Ectodermal cell (in vitro differentiated cells): ENCODE data around the gene CHAF1B.
"Not testable (repeated sequence)": the region's sequence is repeated elsewhere in the genome, so short reads cannot be mapped to it uniquely, and the experiment has no call there.

Experiments used
- H3K27ac ChIP-seq: 2 replicates; pipeline ENCODE4 v1.7.0; 2013; ENCODE audit warnings: mild to moderate bottlenecking, low read depth, low read length; ENCODE audit not compliant: insufficient read depth, poor library complexity, severe bottlenecking
- H3K27me3 ChIP-seq: 2 replicates; pipeline ENCODE4 v1.7.0; 2013; ENCODE audit warnings: mild to moderate bottlenecking, low read length; ENCODE audit not compliant: insufficient read depth, control insufficient read depth, poor library complexity, severe bottlenecking
- H3K36me3 ChIP-seq: one replicate; pipeline ENCODE4 v1.7.0; 2013; ENCODE audit warnings: low read length; ENCODE audit not compliant: control insufficient read depth, insufficient read depth
- H3K4me1 ChIP-seq: one replicate; pipeline ENCODE4 v1.7.0; 2013; ENCODE audit warnings: low read length; ENCODE audit not compliant: control insufficient read depth, insufficient read depth
- H3K4me3 ChIP-seq: 2 replicates; pipeline ENCODE4 v1.7.0; 2013; ENCODE audit warnings: low read depth, low read length, control low read depth; ENCODE audit not compliant: insufficient read depth
- H3K9me3 ChIP-seq: 2 replicates; pipeline ENCODE4 v1.7.0; 2013; ENCODE audit warnings: mild to moderate bottlenecking, low read length, moderate library complexity; ENCODE audit not compliant: control insufficient read depth
- WGBS, 2 experiments: methylation state at CpG; one replicate each; pipeline ENCODE4 v1.1.7; 2013; ENCODE audit warnings: missing lambda C conversion rate in 2 of 2; 5-methylcytosine and 5-hydroxymethylcytosine counted together

CHAF1B gene

DNA sequence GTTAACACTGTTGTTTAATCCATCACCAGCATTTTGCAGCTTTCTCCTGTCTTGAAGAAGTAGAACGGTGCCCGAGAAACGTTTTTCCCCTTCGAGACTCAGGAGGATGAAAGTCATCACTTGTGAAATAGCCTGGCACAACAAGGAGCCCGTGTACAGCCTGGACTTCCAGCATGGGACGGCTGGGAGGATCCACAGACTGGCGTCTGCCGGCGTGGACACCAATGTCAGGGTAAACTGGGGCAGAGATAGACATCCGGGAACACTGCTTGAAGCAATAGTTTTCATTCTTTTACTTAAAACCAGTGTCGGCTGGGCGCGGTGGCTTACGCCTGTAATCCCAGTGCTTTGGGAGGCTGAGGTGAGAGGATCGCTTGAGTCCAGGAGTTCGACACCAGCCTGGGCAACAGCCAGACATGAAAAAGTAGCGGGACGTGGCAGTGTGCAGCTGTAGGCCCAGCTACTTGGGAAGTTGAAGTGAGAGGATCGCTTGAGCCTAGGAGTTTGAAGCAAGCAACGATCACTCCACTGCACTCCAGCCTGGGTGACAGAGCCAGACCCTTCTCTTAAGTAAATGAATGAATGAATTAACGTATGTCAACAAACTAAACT, 945 bp downstream of the CHAF1B start:
- Histone ChIP-seq H3K36me3 (peaks cover 9% of the 10 kb centered on the region), H3K27me3 (peaks cover 3% of the 10 kb centered on the region), H3K27ac (no peak overlapping the region), H3K4me1 (no peaks in the 10 kb centered on the region), H3K9me3 (no peaks in the 10 kb centered on the region), H3K4me3 (peak overlapping the region; percentile 55)
- 84 to 85% methylated on average over 21 of the region's 21 CpGs for WGBS, 2 experiments

DNA sequence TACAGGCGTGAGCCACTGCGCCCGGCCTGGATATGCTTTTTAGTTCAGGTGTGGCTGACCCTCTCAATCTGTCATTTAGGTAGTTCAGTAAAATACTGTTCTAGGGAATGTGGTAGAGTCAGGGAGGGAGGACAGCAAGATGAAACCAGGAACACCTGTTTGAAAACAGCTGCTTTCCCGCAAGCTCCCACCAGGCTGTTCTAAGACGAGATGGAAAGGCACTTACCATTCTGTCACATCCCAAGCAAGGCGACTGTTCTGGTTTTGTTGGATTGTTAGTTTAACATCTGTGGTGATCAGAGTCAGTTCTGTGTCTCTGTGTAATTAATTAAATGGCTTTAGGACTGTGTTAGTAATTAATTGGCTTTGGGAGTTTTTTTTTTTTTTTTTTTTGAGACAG, 2.9 kb downstream of the CHAF1B start:
- Histone ChIP-seq H3K4me1 (no peaks in the 10 kb centered on the region), H3K27me3 (peaks cover 3% of the 10 kb centered on the region), H3K36me3 (peaks cover 14% of the 10 kb centered on the region), H3K4me3 (no peak overlapping the region), H3K27ac (no peak overlapping the region), H3K9me3 (no peaks in the 10 kb centered on the region)
- 88 to 95% methylated on average over 6 of the region's 6 CpGs for whole genome bisulfite sequencing, 2 experiments

DNA sequence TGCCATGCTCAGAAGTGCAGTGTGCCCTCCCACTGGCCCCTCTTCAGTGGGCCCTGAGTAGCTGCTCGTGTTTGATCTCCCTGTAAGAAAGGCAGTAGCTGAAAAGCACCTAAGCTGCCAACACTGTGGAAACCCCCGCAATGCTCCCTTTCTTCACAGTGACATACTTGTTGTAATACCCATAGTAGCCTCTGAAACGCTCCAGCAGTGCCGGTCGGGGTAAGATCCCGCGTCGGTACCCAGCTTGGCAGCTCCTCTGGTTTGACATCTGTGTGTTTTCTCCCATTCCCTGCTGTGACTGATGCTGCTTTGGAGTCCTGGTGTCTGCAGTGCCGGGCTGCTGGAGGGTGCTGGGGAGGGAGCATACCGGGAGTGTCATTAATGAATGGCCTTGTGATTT, 3.6 kb downstream of the CHAF1B start:
- Histone ChIP-seq H3K4me3 (no peak overlapping the region), H3K4me1 (no peaks in the 10 kb centered on the region), H3K36me3 (peaks cover 14% of the 10 kb centered on the region), H3K9me3 (no peaks in the 10 kb centered on the region), H3K27ac (no peak overlapping the region), H3K27me3 (peaks cover 3% of the 10 kb centered on the region)
- 49 to 52% methylated on average over 10 of the region's 10 CpGs for WGBS, 2 experiments

DNA sequence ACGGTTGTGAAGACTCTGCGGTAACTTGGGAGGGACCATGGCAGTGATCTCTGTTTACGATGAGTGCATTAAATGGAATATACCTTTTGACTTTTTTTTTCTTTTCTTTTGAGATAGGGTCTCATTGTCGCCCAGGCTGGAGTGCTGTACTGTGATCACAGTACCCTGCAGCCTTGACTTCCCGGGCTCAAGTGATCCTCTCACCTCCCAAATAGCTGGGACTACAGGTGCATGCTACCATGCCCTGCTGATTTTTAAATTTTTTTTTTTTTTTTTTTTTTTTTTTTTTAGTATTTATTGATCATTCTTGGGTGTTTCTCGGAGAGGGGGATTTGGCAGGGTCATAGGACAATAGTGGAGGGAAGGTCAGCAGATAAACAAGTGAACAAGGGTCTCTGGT, 6.5 kb downstream of the CHAF1B start:
- H3K9me3 ChIP-seq, H3K4me3 ChIP-seq, H3K27me3 ChIP-seq, H3K27ac ChIP-seq, H3K4me1 ChIP-seq: not testable (repeated sequence)
- 92 to 96% methylated on average over 6 of the region's 6 CpGs for WGBS, 2 experiments
- peaks cover 19% of the 10 kb centered on the region for H3K36me3 ChIP-seq

DNA sequence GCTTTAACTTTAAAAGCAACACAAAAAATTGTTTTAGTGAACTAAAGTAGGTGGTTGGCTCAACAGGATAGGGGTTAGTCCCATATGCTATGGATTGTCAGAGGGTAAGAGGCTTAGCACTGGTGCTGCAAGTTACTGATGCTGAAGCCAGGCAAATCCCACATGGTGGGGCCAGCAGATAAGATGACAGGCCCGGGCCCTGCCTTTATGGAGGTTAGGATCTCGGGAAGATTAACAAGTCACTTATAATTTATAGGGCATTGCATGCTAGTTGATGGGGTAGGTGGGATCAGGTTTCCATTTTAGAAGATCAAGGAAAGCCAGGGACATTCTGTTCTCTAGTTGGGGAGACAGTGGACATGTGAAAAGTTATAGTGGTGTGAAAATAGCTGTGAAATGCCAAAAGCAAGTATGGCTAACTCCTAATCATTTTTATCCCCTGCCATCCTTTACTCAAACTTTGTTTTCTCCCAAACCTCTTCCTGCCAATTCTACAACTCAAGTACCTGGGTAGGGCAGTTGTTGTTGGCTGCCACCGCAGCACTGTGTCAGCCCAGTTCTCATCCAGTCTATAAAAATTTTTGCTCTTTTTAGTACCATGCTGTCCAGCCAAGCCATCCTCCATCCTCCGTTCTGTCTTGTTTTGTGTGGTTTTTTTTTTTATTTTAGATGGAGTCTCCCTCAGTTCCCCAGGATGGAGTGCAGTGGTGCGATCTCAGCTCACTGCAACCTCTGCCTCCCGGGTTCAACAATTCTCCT, 10.3 kb downstream of the CHAF1B start:
- Histone ChIP-seq H3K27me3 (no peaks in the 10 kb centered on the region), H3K27ac (no peak overlapping the region), H3K4me3 (no peak overlapping the region), H3K9me3 (no peaks in the 10 kb centered on the region), H3K36me3 (peaks cover 14% of the 10 kb centered on the region), H3K4me1 (no peaks in the 10 kb centered on the region)
- 95 to 96% methylated on average over 6 of the region's 6 CpGs for WGBS, 2 experiments

DNA sequence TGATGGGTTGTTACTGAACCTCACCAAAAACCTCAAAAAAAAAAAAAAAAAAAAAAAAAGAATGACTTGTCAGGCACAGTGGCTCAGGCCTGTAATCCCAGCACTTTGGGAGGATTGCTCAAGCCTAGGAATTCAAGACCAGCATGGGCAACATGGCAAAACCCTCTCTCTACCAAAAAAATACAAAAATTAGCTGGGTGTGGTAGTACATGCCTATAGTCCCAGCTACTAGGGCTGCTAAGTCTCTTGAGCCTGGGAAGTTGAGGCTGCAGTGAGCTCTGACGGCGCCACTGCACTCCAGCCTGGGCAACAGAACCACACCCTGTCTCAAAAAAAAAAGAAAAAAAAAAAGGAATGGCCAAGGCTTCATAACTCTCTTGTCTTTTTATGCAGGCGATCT, 11.1 kb downstream of the CHAF1B start:
- Histone ChIP-seq H3K27me3 (no peaks in the 10 kb centered on the region), H3K27ac (no peak overlapping the region), H3K9me3 (no peaks in the 10 kb centered on the region), H3K4me3 (no peak overlapping the region), H3K4me1 (no peaks in the 10 kb centered on the region), H3K36me3 (peaks cover 8% of the 10 kb centered on the region)
- WGBS, 2 experiments, result 88 to 93% methylated on average over 3 of the region's 3 CpGs

DNA sequence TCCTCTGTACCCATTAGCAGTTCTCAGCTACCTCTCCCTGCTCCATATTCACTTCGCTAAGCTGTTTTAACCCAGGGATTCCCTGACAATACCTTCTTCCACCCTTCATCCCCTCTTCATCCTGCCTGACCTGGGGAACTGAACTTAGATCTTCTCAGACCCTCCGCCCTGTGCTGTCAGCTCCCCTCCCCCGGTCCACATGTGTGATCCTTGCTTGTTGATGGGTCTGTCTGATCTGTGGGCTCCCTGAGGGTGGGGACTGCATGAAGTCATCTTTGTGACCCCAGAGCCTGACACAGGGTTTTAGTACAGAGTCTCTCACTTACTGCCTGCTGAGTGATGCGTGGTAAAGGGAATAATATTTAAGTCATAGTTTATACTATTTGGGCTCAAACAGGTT, 11.8 kb downstream of the CHAF1B start:
- WGBS, 2 experiments, result 94 to 97% methylated on average over 4 of the region's 4 CpGs

DNA sequence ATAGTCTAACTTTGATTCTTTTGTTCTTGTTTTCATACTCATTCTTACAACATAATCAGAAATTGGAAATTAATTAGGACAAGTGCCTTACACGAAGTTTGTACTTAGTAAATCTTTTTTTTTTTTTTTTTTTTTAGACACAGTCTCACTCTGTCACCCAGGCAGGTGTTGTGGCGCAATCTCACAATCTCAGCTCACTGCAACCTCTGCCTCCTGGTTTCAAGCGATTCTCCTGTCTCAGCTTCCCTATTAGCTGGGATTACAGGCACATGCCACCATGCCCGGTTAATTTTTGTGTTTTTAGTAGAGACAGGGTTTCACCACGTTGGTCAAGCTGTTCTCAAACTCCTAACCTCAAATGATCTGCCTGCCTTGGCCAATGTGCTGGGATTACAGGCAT, 12.4 kb downstream of the CHAF1B start:
- H3K27ac ChIP-seq, result no peak overlapping the region
- no peaks in the 10 kb centered on the region for H3K9me3 ChIP-seq
- H3K4me3 ChIP-seq, result no peak overlapping the region
- no peaks in the 10 kb centered on the region for H3K27me3 ChIP-seq
- WGBS, 2 experiments, result 94 to 95% methylated on average over 5 of the region's 5 CpGs
- no peaks in the 10 kb centered on the region for H3K4me1 ChIP-seq
- H3K36me3 ChIP-seq, result peaks cover 5% of the 10 kb centered on the region

More for the DNA sequence above, 11.8 kb downstream of the CHAF1B start:
- peaks cover 5% of the 10 kb centered on the region for H3K36me3 ChIP-seq
- H3K4me1 ChIP-seq, result no peaks in the 10 kb centered on the region
- no peaks in the 10 kb centered on the region for H3K9me3 ChIP-seq
- no peak overlapping the region for H3K4me3 ChIP-seq
- H3K27ac ChIP-seq, result no peak overlapping the region
- no peaks in the 10 kb centered on the region for H3K27me3 ChIP-seq

DNA sequence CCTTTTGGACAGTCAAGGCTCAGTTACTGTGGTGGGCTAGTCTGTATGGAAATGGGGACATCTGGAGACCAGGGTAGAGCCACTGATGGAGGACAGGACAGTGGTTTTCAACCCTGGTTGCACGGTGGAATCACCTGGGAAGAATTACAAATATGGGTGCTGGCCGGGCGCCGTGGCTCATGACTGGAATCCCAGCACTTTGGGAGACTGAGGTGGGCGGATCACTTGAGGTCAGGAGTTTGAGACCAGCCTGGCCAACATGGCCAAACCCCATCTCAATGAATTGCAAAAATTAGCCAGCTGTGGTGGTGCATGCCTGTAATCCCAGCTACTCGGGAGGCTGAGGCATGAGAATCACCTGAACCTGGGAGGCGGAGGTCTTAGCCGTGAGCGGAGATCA, 14.5 kb downstream of the CHAF1B start:
- 92 to 96% methylated on average over 9 of the region's 9 CpGs for WGBS, 2 experiments
- H3K36me3 ChIP-seq, result peaks cover 17% of the 10 kb centered on the region
- H3K4me3 ChIP-seq, H3K27ac ChIP-seq, H3K4me1 ChIP-seq, H3K27me3 ChIP-seq, H3K9me3 ChIP-seq: not testable (repeated sequence)

DNA sequence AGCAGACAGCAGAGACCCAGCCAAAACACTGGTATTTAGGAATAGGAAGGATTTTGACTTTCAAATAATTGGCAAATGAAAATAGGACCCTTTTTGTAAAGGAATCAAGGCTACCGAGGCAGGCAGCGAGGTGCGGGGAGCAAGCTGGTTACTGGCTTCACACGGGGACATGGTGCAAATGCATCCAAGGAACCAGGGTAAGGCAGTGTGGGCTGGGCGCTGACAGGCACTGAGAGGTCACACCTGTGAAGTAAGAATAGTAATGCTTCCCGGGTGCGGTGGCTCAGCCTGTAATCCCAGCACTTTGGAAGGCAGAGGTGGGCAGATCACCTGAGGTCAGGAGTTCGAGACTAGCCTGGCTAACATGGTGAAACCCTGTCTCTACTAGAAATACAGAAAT, 15.5 kb downstream of the CHAF1B start:
- H3K36me3 ChIP-seq, result peaks cover 18% of the 10 kb centered on the region
- 95 to 96% methylated on average over 8 of the region's 8 CpGs for WGBS, 2 experiments
- no peak overlapping the region for H3K4me3 ChIP-seq
- no peak overlapping the region for H3K27ac ChIP-seq
- H3K27me3 ChIP-seq, result no peaks in the 10 kb centered on the region
- no peaks in the 10 kb centered on the region for H3K4me1 ChIP-seq
- no peaks in the 10 kb centered on the region for H3K9me3 ChIP-seq
